ENCODE measurements around the gene LGI1.

DNA sequence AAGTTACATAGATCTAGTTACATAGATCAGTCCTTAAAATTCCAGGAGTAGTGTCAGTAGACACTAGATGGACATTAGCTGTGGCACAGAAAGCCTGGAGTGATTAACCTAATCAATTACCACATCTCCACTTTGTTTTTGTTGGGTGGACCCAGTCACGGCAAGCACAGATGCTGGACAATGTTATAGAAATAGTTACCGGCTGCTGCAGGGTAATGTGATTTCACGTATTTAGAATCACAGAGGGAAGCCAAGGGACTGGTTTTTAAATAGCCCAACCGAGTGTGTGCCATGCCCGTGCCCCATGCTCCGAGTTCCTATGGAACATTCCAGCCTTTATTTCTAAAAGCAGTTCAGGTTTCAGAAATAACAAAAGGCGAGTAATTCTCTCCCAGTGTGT is 2.8 kb downstream of the LGI1 start:
- TF ChIP-seq, protein P1, sequence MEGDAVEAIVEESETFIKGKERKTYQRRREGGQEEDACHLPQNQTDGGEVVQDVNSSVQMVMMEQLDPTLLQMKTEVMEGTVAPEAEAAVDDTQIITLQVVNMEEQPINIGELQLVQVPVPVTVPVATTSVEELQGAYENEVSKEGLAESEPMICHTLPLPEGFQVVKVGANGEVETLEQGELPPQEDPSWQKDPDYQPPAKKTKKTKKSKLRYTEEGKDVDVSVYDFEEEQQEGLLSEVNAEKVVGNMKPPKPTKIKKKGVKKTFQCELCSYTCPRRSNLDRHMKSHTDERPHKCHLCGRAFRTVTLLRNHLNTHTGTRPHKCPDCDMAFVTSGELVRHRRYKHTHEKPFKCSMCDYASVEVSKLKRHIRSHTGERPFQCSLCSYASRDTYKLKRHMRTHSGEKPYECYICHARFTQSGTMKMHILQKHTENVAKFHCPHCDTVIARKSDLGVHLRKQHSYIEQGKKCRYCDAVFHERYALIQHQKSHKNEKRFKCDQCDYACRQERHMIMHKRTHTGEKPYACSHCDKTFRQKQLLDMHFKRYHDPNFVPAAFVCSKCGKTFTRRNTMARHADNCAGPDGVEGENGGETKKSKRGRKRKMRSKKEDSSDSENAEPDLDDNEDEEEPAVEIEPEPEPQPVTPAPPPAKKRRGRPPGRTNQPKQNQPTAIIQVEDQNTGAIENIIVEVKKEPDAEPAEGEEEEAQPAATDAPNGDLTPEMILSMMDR (IDR thresholded peaks at IDR 0.05; ENCODE audit: insufficient read depth, low read length, poor library complexity, severe bottlenecking) = no peak
- TF ChIP-seq EZH2phosphoT487 (conservative IDR thresholded peaks at IDR 0.05; ENCODE audit: low read length) = no peak

All from SU-DHL-6 (cell line).